Measurements from ENCODE around the gene DHX9. TPM values are rescaled to one million over a fixed set of nuclear protein-coding genes. Genes with fewer than 3 reads are reported as not detected.

The DHX9 gene
- total and polyA plus RNA-seq, 2 of the 13 experiments (the other 11 are each of a cell fraction or from before 2014, with no cell fraction given) = 84.8 to 211 TPM

DNA sequence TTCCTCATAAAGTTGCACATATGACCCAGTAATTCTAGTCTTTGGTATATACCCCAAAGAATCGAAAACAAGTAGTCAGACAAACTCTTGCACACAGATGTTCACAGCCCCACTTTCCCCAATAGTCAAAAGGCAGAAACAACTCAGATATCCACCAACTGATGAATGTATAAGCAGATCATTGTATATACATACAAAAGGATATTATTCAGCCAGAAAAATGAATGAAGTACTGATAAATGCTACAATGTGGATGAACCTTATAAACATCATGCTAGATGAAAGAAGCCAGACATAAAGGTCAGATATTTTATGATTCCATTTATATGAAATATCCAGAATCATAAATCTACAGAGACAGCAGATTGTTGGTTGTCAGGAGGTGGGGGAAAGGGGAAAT, 86.5 kb downstream of the DHX9 start:
- no peaks in the 10 kb centered on the region for H3K9me3 ChIP-seq (ENCODE audit: low read length)
- no peak for ATAC-seq
- intact Hi-C loops (cut with micrococcal nuclease; ENCODE audit: unreplicated experiment) (no loop called here), in situ Hi-C loops (cut with HindIII; ENCODE audit: extremely low pct_ligation_motif_present, low pct_unique_long_range_greater_than_20kb) (no loop called here)
- H3K4me2 ChIP-seq (ENCODE audit: low read depth, low read length) = no peak overlapping the region
- POLR2A ChIA-PET = no interaction called here
- no TSS peak for BruUV-seq (replicated peaks)
- H4K20me1 ChIP-seq (ENCODE audit: insufficient read depth, low read length) = no peaks in the 10 kb centered on the region
- H3K9ac ChIP-seq (ENCODE audit: insufficient read depth, low read depth, low read length) = no peak overlapping the region
- no peak for FAIRE-seq
- no peaks in the 10 kb centered on the region for H3K27me3 ChIP-seq (ENCODE audit: control insufficient read depth in 1 of 2, insufficient read depth in 2 of 2, low read length in 2 of 2)
- CTCF ChIA-PET (ENCODE audit: low intra/inter-chr PET ratio, low total read pairs) = no interaction called here
- H3K79me2 ChIP-seq (ENCODE audit: insufficient read depth, low read length) = no peaks in the 10 kb centered on the region
- 0% methylated on average over 1 of the region's 1 CpG for WGBS (ENCODE audit: low lambda C conversion rate)
- H2AFZ ChIP-seq (ENCODE audit: low read length) = no peak overlapping the region
- no peaks in the 10 kb centered on the region for H3K4me1 ChIP-seq (ENCODE audit: insufficient read depth, low read length)
- no peak overlapping the region for H3K4me3 ChIP-seq (replicated peaks in 1 of 3; ENCODE audit: insufficient read depth in 1 of 3, low read depth in 2 of 3, low read length in 3 of 3)
- no peak overlapping the region for H3K27ac ChIP-seq (ENCODE audit: extremely low read length, insufficient read depth, low read length)
- no peaks in the 10 kb centered on the region for H3K36me3 ChIP-seq (replicated peaks in 1 of 2; ENCODE audit: control insufficient read depth in 1 of 2, insufficient read depth in 2 of 2, low read length in 2 of 2)
- no peak for DNase-seq (ENCODE audit: low spot score)
- TF ChIP-seq, protein P1, sequence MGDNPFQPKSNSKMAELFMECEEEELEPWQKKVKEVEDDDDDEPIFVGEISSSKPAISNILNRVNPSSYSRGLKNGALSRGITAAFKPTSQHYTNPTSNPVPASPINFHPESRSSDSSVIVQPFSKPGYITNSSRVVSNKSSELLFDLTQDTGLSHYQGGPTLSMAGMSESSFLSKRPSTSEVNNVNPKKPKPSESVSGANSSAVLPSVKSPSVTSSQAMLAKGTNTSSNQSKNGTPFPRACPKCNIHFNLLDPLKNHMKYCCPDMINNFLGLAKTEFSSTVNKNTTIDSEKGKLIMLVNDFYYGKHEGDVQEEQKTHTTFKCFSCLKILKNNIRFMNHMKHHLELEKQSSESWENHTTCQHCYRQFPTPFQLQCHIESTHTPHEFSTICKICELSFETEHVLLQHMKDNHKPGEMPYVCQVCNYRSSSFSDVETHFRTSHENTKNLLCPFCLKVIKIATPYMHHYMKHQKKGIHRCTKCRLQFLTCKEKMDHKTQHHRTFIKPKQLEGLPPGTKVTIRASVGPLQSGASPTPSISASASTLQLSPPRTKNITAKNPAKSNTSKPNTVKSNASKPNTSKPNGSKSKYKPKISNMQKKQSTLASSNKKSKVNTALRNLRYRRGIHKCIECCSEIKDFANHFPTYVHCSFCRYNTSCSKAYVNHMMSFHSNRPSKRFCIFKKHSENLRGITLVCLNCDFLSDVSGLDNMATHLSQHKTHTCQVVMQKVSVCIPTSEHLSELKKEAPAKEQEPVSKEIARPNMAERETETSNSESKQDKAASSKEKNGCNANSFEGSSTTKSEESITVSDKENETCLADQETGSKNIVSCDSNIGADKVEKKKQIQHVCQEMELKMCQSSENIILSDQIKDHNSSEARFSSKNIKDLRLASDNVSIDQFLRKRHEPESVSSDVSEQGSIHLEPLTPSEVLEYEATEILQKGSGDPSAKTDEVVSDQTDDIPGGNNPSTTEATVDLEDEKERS (CRISPR knock-in tag; IDR thresholded peaks at IDR 0.05) = no peak
- TF ChIP-seq ZNF510 (CRISPR knock-in tag; IDR thresholded peaks at IDR 0.05; ENCODE audit: low read depth) (no peak), ISX (CRISPR knock-in tag; conservative IDR thresholded peaks at IDR 0.05) (no peak), SMAD3 (CRISPR knock-in tag; IDR thresholded peaks at IDR 0.05) (no peak), SP140L (CRISPR knock-in tag; IDR thresholded peaks at IDR 0.05; ENCODE audit: borderline replicate concordance) (no peak), ZNF766 (CRISPR knock-in tag; IDR thresholded peaks at IDR 0.05; ENCODE audit: borderline replicate concordance) (no peak), TCF7 (IDR thresholded peaks at IDR 0.05; ENCODE audit: low read depth) (no peak), FOXM1 (CRISPR knock-in tag; IDR thresholded peaks at IDR 0.05) (no peak)
- TF ChIP-seq, protein P2, sequence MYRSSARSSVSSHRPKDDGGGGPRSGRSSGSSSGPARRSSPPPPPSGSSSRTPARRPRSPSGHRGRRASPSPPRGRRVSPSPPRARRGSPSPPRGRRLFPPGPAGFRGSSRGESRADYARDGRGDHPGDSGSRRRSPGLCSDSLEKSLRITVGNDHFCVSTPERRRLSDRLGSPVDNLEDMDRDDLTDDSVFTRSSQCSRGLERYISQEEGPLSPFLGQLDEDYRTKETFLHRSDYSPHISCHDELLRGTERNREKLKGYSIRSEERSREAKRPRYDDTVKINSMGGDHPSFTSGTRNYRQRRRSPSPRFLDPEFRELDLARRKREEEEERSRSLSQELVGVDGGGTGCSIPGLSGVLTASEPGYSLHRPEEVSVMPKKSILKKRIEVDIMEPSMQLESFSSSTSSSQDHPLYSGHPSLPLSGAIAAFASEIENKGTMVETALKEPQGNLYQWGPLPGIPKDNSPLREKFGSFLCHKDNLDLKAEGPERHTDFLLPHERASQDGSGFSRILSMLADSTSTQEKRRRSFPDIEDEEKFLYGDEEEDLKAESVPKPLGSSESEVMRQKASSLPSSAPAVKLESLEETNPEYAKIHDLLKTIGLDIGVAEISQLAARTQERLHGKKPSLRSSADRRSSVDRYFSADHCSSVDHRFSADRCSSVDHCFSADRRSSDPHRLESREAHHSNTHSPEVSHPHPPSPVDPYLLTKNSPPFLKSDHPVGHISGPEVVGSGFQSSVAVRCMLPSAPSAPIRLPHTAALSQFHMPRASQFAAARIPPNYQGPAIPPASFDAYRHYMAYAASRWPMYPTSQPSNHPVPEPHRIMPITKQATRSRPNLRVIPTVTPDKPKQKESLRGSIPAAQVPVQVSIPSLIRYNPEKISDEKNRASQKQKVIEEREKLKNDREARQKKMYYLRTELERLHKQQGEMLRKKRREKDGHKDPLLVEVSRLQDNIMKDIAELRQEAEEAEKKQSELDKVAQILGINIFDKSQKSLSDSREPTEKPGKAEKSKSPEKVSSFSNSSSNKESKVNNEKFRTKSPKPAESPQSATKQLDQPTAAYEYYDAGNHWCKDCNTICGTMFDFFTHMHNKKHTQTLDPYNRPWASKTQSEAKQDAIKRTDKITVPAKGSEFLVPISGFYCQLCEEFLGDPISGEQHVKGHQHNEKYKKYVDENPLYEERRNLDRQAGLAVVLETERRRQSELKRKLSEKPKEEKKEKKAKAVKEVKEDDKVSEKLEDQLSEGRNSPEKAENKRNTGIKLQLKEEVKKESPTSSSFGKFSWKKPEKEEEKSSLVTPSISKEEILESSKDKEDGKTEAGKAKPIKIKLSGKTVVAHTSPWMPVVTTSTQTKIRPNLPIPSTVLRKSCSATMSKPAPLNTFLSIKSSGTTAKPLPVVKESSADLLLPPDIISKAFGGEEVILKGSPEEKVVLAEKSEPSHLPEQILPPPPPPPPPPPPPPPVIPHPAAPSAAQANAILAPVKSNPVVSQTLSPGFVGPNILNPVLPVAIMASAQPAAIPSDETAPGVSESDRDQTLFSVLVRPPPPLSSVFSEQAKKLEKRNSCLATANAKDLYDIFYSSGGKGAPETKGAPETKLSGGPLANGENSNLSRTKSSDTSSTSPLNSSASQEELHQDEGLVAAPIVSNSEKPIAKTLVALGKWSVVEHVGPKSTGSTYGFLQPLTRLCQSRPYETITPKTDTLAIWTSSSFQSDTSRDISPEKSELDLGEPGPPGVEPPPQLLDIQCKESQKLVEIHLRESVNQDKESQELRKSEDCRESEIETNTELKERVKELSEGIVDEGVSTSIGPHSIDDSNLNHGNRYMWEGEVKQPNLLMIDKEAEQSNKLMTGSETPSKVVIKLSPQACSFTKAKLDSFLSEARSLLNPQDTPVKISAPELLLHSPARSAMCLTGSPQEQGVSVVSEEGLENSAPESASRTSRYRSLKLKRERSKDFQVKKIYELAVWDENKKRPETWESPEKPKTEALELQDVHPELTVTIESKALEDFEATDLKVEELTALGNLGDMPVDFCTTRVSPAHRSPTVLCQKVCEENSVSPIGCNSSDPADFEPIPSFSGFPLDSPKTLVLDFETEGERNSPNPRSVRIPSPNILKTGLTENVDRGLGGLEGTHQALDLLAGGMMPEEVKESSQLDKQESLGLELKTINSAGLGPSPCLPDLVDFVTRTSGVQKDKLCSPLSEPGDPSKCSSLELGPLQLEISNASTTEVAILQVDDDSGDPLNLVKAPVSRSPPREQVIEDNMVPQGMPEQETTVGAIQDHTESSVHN (CRISPR knock-in tag; IDR thresholded peaks at IDR 0.05) = no peak
- TF ChIP-seq, protein P3, sequence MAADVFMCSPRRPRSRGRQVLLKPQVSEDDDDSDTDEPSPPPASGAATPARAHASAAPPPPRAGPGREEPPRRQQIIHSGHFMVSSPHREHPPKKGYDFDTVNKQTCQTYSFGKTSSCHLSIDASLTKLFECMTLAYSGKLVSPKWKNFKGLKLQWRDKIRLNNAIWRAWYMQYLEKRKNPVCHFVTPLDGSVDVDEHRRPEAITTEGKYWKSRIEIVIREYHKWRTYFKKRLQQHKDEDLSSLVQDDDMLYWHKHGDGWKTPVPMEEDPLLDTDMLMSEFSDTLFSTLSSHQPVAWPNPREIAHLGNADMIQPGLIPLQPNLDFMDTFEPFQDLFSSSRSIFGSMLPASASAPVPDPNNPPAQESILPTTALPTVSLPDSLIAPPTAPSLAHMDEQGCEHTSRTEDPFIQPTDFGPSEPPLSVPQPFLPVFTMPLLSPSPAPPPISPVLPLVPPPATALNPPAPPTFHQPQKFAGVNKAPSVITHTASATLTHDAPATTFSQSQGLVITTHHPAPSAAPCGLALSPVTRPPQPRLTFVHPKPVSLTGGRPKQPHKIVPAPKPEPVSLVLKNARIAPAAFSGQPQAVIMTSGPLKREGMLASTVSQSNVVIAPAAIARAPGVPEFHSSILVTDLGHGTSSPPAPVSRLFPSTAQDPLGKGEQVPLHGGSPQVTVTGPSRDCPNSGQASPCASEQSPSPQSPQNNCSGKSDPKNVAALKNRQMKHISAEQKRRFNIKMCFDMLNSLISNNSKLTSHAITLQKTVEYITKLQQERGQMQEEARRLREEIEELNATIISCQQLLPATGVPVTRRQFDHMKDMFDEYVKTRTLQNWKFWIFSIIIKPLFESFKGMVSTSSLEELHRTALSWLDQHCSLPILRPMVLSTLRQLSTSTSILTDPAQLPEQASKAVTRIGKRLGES (CRISPR knock-in tag; IDR thresholded peaks at IDR 0.05; ENCODE audit: borderline replicate concordance) = no peak
